Panc1 (cell line): ENCODE data around the gene RALB. TPM values are rescaled to one million over a fixed set of nuclear protein-coding genes. Genes with fewer than 3 reads are reported as not detected.

ENCODE experiments used
- ATAC-seq: fragments of 200-7000 bp; cut with Tn5 transposase; 2 replicates; pipeline ENCODE4 v1.9.1; 2020; ENCODE audit warnings: mild to moderate bottlenecking, moderate library complexity
- BruUV-seq: library from RNA; stranded (reverse); fragments of 400-500 nt; replicated peaks from 2 replicates; lab custom pipeline; 2021; lab: Mats Ljungman, UMichigan
- CTCF ChIA-PET: fragments of 300-600 bp; sonication (Branson Sonifier 250); formaldehyde crosslinking; loops from one replicate; lab custom pipeline; 2022; ENCODE audit warnings: antibody characterized with exemption; lab: Charles Lee
- POLR2A ChIA-PET: fragments of 300-600 bp; sonication (Branson Sonifier 250); formaldehyde crosslinking; loops from one replicate; lab custom pipeline; 2022; ENCODE audit warnings: antibody characterized with exemption; lab: Charles Lee
- DNase-seq: peaks from one replicate; pipeline ENCODE4 v3.0.0-alpha.2; 2010; ENCODE audit warnings: low read depth, low spot score
- H3K27ac ChIP-seq: 2 replicates; pipeline ENCODE4 v1.5.1; 2011; ENCODE audit warnings: mild to moderate bottlenecking, low read length, inconsistent platforms
- H3K27me3 ChIP-seq: fragments of 200-500 bp; sonication (Bioruptor generic); 2 replicates; pipeline ENCODE4 v1.6.0; 2014; ENCODE audit warnings: low read length, inconsistent platforms; ENCODE audit not compliant: control insufficient read depth, insufficient read depth
- H3K36me3 ChIP-seq: fragments of 200-500 bp; sonication (Bioruptor generic); 2 replicates; pipeline ENCODE4 v1.5.1; 2014; ENCODE audit warnings: inconsistent platforms, mild to moderate bottlenecking, low read length, moderate library complexity; ENCODE audit not compliant: control insufficient read depth, insufficient read depth
- H3K4me1 ChIP-seq: 2 replicates; pipeline ENCODE4 v1.5.1; 2011; ENCODE audit warnings: inconsistent platforms, mild to moderate bottlenecking, low read length, moderate library complexity; ENCODE audit not compliant: control insufficient read depth, insufficient read depth
- H3K4me3 ChIP-seq, 2 experiments: 2 replicates each; pipeline ENCODE4 v1.5.1; 2011 to 2012; ENCODE audit warnings: low read depth in 2 of 2, low read length in 2 of 2, mild to moderate bottlenecking in 2 of 2, inconsistent platforms in 1 of 2, moderate library complexity in 1 of 2
- H3K9me3 ChIP-seq: fragments of 200-500 bp; sonication (Bioruptor generic); 2 replicates; pipeline ENCODE4 v1.5.1; 2014; ENCODE audit warnings: low read depth, mild to moderate bottlenecking, inconsistent platforms, low read length, moderate library complexity; ENCODE audit not compliant: control insufficient read depth, insufficient read depth
- POLR2AphosphoS5 ChIP-seq: IDR thresholded peaks from 2 replicates; pipeline ENCODE4 v1.6.1; 2012; ENCODE audit warnings: mild to moderate bottlenecking, low read depth, low read length, moderate library complexity
- SIN3A ChIP-seq: IDR thresholded peaks from 2 replicates; pipeline ENCODE4 v1.6.1; 2012; ENCODE audit warnings: low read depth, mild to moderate bottlenecking, low read length, moderate library complexity, borderline replicate concordance; ENCODE audit not compliant: insufficient read depth
- TCF7L2 ChIP-seq: IDR thresholded peaks from 2 replicates; pipeline ENCODE4 v1.6.1; 2011; ENCODE audit warnings: mild to moderate bottlenecking, low read depth, low read length, inconsistent platforms
- in situ Hi-C: cut with HindIII; loops from 2 replicates; pipeline ENCODE4 v1.10.0; 2016; ENCODE audit warnings: low sequenced_read_pairs, low pct_unique_long_range_greater_than_20kb
- intact Hi-C: fragments of 100-400 bp; cut with micrococcal nuclease; formaldehyde crosslinking; loops from one replicate; pipeline ENCODE4 v1.10.0; 2022; ENCODE audit not compliant: unreplicated experiment
- total RNA-seq: library from RNA; stranded (reverse); gene quantifications from one replicate; pipeline ENCODE4 v1.2.1, GENCODE V29; 2021; ENCODE audit not compliant: unreplicated experiment
- TF ChIP-seq, protein P1 (sequence below), 2 experiments: IDR thresholded peaks; 2 replicates each; pipeline ENCODE4 v1.6.1; 2011 to 2012; ENCODE audit warnings: low read depth in 2 of 2, control low read depth in 1 of 2, low read length in 1 of 2, mild to moderate bottlenecking in 1 of 2, moderate library complexity in 1 of 2; ENCODE audit not compliant: insufficient read depth in 1 of 2
- TF ChIP-seq, protein P2 (sequence below): fragments of 450-650 bp; IDR thresholded peaks from 2 replicates; pipeline ENCODE4 v1.5.1; 2017; ENCODE audit warnings: mild to moderate bottlenecking

The RALB gene
- total RNA-seq, 1 experiment from 2014 or later, result 47.8 TPM

DNA sequence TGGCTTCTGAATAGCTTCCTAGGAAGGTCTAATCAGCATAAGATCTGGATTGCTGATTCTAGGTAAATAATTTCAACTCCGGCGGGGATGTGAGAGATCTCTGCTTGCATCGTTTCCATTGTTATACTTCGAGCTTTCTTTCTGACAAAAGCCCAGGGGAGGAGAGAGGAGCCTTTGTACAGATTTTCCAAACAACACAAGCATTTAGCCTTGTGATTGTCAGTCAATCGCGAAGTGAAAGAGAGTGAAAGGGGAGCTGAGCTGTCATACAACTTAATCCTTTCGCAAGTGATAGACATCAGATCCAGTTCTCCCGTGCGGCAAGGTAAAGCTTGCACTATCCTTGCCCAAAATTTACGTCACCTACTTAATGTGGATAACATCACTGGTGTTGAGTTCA lies 26.2 kb downstream of the RALB start:
- intact Hi-C loops (no loop called here), in situ Hi-C loops (no loop called here)
- no peak for ATAC-seq
- ChIA-PET CTCF (no interaction called here), POLR2A (no interaction called here)
- Histone ChIP-seq H3K4me3 (no peak overlapping the region), H3K9me3 (no peaks in the 10 kb centered on the region), H3K27me3 (no peaks in the 10 kb centered on the region), H3K36me3 (no peaks in the 10 kb centered on the region; the same call in 1 of the 2 replicates), H3K27ac (no peak overlapping the region), H3K4me1 (peaks cover 3% of the 10 kb centered on the region; the same call in 1 of the 2 replicates)
- DNase-seq, result no peak
- TF ChIP-seq SIN3A, result no peak
- BruUV-seq, result no TSS peak

DNA sequence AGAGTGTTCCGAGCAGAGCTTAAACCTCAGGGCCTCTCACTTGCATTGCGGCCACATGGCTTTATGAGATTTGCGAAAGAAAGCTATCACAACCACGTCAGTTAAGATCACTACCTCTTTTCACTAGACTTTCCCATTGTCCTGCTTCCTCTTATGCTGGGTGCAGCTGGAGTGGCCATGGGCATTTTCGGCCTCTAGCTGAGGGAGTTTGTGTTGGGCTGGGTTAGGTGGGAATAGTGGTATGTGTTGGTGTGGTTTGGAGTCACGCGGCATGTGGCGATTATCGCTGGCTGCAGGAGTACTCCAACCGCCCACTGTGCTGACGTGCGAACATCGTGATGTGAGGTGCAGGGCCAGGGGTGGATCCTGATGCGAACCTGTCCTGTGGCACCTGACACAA lies 27.1 kb downstream of the RALB start:
- no peaks in the 10 kb centered on the region for H3K9me3 ChIP-seq
- CTCF ChIA-PET, result no interaction called here
- peaks cover 3% of the 10 kb centered on the region; the same call in 1 of the 2 replicates for H3K4me1 ChIP-seq
- no peak overlapping the region for H3K4me3 ChIP-seq
- H3K27me3 ChIP-seq, result no peaks in the 10 kb centered on the region
- no peak overlapping the region for H3K27ac ChIP-seq
- in situ Hi-C loops (no loop called here), intact Hi-C loops (no loop called here)
- POLR2A ChIA-PET, result no interaction called here
- BruUV-seq, result no TSS peak
- DNase-seq, result no peak
- H3K36me3 ChIP-seq, result no peaks in the 10 kb centered on the region; the same call in 1 of the 2 replicates
- TF ChIP-seq TCF7L2, result no peak
- TF ChIP-seq SIN3A, result no peak
- TF ChIP-seq, protein P1, sequence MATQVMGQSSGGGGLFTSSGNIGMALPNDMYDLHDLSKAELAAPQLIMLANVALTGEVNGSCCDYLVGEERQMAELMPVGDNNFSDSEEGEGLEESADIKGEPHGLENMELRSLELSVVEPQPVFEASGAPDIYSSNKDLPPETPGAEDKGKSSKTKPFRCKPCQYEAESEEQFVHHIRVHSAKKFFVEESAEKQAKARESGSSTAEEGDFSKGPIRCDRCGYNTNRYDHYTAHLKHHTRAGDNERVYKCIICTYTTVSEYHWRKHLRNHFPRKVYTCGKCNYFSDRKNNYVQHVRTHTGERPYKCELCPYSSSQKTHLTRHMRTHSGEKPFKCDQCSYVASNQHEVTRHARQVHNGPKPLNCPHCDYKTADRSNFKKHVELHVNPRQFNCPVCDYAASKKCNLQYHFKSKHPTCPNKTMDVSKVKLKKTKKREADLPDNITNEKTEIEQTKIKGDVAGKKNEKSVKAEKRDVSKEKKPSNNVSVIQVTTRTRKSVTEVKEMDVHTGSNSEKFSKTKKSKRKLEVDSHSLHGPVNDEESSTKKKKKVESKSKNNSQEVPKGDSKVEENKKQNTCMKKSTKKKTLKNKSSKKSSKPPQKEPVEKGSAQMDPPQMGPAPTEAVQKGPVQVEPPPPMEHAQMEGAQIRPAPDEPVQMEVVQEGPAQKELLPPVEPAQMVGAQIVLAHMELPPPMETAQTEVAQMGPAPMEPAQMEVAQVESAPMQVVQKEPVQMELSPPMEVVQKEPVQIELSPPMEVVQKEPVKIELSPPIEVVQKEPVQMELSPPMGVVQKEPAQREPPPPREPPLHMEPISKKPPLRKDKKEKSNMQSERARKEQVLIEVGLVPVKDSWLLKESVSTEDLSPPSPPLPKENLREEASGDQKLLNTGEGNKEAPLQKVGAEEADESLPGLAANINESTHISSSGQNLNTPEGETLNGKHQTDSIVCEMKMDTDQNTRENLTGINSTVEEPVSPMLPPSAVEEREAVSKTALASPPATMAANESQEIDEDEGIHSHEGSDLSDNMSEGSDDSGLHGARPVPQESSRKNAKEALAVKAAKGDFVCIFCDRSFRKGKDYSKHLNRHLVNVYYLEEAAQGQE (IDR thresholded peaks at IDR 0.05; ENCODE audit: insufficient read depth in 1 of 2, low read depth in 2 of 2, low read length in 1 of 2), result no peak
- TF ChIP-seq POLR2AphosphoS5, result no peak
- TF ChIP-seq, protein P2, sequence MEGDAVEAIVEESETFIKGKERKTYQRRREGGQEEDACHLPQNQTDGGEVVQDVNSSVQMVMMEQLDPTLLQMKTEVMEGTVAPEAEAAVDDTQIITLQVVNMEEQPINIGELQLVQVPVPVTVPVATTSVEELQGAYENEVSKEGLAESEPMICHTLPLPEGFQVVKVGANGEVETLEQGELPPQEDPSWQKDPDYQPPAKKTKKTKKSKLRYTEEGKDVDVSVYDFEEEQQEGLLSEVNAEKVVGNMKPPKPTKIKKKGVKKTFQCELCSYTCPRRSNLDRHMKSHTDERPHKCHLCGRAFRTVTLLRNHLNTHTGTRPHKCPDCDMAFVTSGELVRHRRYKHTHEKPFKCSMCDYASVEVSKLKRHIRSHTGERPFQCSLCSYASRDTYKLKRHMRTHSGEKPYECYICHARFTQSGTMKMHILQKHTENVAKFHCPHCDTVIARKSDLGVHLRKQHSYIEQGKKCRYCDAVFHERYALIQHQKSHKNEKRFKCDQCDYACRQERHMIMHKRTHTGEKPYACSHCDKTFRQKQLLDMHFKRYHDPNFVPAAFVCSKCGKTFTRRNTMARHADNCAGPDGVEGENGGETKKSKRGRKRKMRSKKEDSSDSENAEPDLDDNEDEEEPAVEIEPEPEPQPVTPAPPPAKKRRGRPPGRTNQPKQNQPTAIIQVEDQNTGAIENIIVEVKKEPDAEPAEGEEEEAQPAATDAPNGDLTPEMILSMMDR, result no peak
- ATAC-seq, result no peak

DNA sequence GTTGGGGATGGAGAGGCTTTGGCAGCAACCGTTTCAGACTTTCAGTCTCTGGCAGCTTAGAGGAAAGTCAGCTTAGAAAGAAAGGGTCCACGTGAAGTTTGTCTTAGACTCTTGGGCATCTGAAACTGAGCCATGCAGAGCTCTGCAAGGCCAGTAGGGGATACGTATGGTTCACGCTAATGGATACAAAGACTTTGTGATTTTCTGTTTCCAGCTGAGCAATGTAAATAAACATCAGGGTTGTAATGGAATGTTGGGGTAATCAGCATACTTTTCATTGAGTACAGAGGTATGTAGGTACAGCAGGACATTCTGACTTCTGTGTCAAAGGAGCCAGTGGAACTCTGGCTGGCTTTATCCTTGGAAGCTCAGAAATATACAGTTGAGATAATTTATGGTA lies 31.0 kb downstream of the RALB start:
- Histone ChIP-seq H3K9me3 (no peaks in the 10 kb centered on the region), H3K4me3 (no peak overlapping the region), H3K27me3 (no peaks in the 10 kb centered on the region), H3K36me3 (no peaks in the 10 kb centered on the region; the same call in 1 of the 2 replicates), H3K27ac (no peak overlapping the region), H3K4me1 (peaks cover 3% of the 10 kb centered on the region; the same call in 1 of the 2 replicates)
- CTCF ChIA-PET, result no interaction called here
- in situ Hi-C loops, result no loop called here
- DNase-seq (no peak), ATAC-seq (peak; percentile 77)
- no TSS peak for BruUV-seq
- TF ChIP-seq POLR2AphosphoS5 (no peak), SIN3A (no peak), TCF7L2 (no peak)
- TF ChIP-seq, protein P1 (IDR thresholded peaks at IDR 0.05; ENCODE audit: insufficient read depth in 1 of 2, low read depth in 2 of 2, low read length in 1 of 2), result no peak
- TF ChIP-seq, protein P2, result peak; percentile 45
- POLR2A ChIA-PET, result no interaction called here
- intact Hi-C loops, result no loop called here
